Lung (tissue), 12 donors: ENCODE measurements around the gene CFAP54. TPM values are rescaled to one million over a fixed set of nuclear protein-coding genes. Genes with fewer than 3 reads are reported as not detected.

Experiments used
- ATAC-seq: fragments of 200-7000 bp; cut with Tn5 transposase; one replicate; pipeline ENCODE4 v1.9.1; 2020; ENCODE audit warnings: moderate number of reproducible peaks; ENCODE audit not compliant: insufficient read depth, low FRiP score
- DNase-seq, 3 donors: peaks; one replicate each; pipeline ENCODE4 v3.0.0-alpha.2; 2013 to 2017
- H3K27ac ChIP-seq, 2 donors: one replicate each; pipeline ENCODE4 v1.5.1; 2013; ENCODE audit warnings: mild to moderate bottlenecking in 2 of 2, moderate library complexity in 2 of 2, control low read depth in 1 of 2, inconsistent platforms in 1 of 2, low read depth in 1 of 2, low read length in 1 of 2
- H3K27me3 ChIP-seq, 3 donors: one replicate each; pipeline ENCODE4 v1.5.1; 2013; ENCODE audit warnings: low read length in 2 of 3; ENCODE audit not compliant: control insufficient read depth in 3 of 3, insufficient read depth in 3 of 3
- H3K36me3 ChIP-seq, 4 donors: one replicate each; pipeline ENCODE4 v1.5.1; 2013; ENCODE audit warnings: low read length in 4 of 4, mild to moderate bottlenecking in 1 of 4, moderate library complexity in 1 of 4; ENCODE audit not compliant: control insufficient read depth in 4 of 4, insufficient read depth in 4 of 4
- H3K4me1 ChIP-seq, 5 donors: one replicate each; pipeline ENCODE4 v1.5.1; 2013; ENCODE audit warnings: low read length in 5 of 5, mild to moderate bottlenecking in 2 of 5, moderate library complexity in 1 of 5; ENCODE audit not compliant: control insufficient read depth in 5 of 5, insufficient read depth in 5 of 5
- H3K4me3 ChIP-seq: one replicate; pipeline ENCODE4 v1.5.1; 2013; ENCODE audit warnings: mild to moderate bottlenecking, control low read depth, moderate library complexity
- H3K9ac ChIP-seq, 2 donors: one replicate each; pipeline ENCODE4 v1.5.1; 2013; ENCODE audit warnings: low read length in 2 of 2, control low read depth in 1 of 2; ENCODE audit not compliant: insufficient read depth in 1 of 2
- H3K9me3 ChIP-seq, 4 donors: one replicate each; pipeline ENCODE4 v1.5.1; 2013; ENCODE audit warnings: low read length in 3 of 4, mild to moderate bottlenecking in 1 of 4, moderate library complexity in 1 of 4; ENCODE audit not compliant: control insufficient read depth in 4 of 4, insufficient read depth in 3 of 4
- WGBS, 2 donors: extraction: QIAGEN DNeasy Blood & Tissue Kit; methylation state at CpG; one replicate each; pipeline ENCODE4 v1.1.7; 2013; 5-methylcytosine and 5-hydroxymethylcytosine counted together
- polyA plus RNA-seq, 2 donors: library from polyadenylated mRNA; stranded (reverse); fragments of 200-250 nt; gene quantifications; one replicate each; pipeline ENCODE4 v1.2.1, GENCODE V29; 2013
- total RNA-seq, 2 donors: library from RNA; depleted of rRNA in 1 of 2; stranded (reverse); fragments of >200 nt in 1 of 2; gene quantifications; one replicate each; pipeline ENCODE4 v1.2.1, GENCODE V29; 2014 to 2021
- TF ChIP-seq, protein P1 (sequence below): IDR thresholded peaks from 2 replicates; pipeline ENCODE4 v1.5.1; 2012; ENCODE audit warnings: mild to moderate bottlenecking; ENCODE audit errors: control extremely low read depth, extremely low read depth
- donor health status: control.
- donor health status: control.
- donor health status: Bipolar disorder and iron deficiency.
- donor health status: healthy.
- donor health status: DM: yes; HTN: yes; CAD: no.

The CFAP54 gene
- total and polyA plus RNA-seq, 4 donors = 0.80 to 35.4 (median 8.2) TPM

DNA sequence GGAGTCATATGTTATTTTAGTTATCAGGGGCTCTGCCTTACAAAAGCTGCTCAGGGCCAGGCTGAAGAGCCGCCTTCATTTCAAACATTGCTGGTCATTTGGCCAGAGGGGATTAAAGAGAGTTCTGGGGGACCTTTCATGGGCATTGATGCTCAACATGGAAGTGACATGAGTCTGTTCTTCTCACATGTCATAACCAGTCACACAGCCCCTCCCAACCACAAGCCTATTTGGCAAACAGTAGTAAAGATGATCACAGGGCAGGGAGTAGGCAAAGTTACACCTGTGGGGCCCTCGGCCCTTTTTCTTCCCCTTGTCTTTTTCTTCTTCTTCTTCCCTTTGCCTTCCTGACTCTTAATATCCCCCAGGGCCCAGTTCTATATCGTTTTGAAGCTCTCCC is 33.3 kb downstream of the CFAP54 start:
- no peaks in the 10 kb centered on the region for H3K4me1 ChIP-seq
- WGBS, 2 donors = 86 to 88% methylated on average over 3 of the region's 3 CpGs
- TF ChIP-seq, protein P1, sequence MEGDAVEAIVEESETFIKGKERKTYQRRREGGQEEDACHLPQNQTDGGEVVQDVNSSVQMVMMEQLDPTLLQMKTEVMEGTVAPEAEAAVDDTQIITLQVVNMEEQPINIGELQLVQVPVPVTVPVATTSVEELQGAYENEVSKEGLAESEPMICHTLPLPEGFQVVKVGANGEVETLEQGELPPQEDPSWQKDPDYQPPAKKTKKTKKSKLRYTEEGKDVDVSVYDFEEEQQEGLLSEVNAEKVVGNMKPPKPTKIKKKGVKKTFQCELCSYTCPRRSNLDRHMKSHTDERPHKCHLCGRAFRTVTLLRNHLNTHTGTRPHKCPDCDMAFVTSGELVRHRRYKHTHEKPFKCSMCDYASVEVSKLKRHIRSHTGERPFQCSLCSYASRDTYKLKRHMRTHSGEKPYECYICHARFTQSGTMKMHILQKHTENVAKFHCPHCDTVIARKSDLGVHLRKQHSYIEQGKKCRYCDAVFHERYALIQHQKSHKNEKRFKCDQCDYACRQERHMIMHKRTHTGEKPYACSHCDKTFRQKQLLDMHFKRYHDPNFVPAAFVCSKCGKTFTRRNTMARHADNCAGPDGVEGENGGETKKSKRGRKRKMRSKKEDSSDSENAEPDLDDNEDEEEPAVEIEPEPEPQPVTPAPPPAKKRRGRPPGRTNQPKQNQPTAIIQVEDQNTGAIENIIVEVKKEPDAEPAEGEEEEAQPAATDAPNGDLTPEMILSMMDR = no peak
- H3K9ac ChIP-seq = no peak overlapping the region
- no peak overlapping the region for H3K27ac ChIP-seq
- H3K36me3 ChIP-seq = no peaks in the 10 kb centered on the region
- ATAC-seq (no peak), DNase-seq (no peak)
- H3K27me3 ChIP-seq = no peaks in the 10 kb centered on the region
- H3K9me3 ChIP-seq = no peaks in the 10 kb centered on the region
- H3K4me3 ChIP-seq = no peak overlapping the region

DNA sequence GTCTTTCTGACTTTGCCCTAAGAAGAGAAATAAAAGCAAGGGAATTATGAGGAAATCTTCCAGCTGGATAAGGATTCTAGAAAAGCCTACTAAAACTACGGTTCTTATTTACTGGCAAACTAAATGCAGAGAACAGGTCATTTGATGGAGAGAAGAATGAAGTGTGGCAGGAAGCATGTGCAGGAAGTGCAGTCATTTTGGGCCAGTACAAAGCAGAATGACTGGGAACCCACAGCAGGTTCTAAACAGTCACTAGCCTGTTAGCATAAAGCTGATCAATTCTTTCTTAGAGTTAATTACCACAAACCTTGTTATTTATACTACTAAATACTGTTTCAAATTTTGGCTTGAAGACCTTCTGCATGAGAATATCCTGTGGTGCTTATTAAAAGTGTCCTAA is 36.7 kb downstream of the CFAP54 start:
- Histone ChIP-seq H3K9me3 (peaks cover 0 to 3% (median 0%) of the 10 kb centered on the region in 4 donors), H3K36me3 (no peaks in the 10 kb centered on the region), H3K27me3 (no peaks in the 10 kb centered on the region), H3K9ac (no peak overlapping the region), H3K4me1 (no peaks in the 10 kb centered on the region), H3K4me3 (no peak overlapping the region), H3K27ac (no peak overlapping the region)
- DNase-seq (no peak), ATAC-seq (no peak)
- TF ChIP-seq, protein P1 = no peak
- WGBS, 2 donors = 38 to 57% methylated on average over 1 of the region's 1 CpG

DNA sequence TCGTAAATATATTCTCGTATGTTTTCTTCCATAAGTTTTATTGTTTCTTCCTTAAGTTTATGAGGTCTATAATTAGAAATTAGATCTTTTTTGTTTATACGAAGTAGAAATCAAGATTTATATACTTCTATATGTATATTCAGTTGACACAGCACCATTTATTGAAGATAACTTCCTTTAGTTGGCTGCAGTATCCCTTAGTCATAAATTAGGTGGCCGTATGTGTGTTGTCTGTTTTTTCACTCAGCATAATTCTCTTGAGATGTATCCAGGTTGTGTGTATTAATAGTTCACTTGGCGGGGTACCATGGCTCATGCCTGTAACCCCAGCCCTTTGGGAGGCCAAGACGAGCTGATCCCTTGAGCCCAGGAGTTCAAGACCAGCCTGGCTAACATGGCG is 40.5 kb downstream of the CFAP54 start:
- Histone ChIP-seq H3K27me3 (no peaks in the 10 kb centered on the region), H3K4me3 (no peak overlapping the region), H3K4me1 (no peaks in the 10 kb centered on the region), H3K9ac (no peak overlapping the region), H3K27ac (no peak overlapping the region), H3K36me3 (no peaks in the 10 kb centered on the region), H3K9me3 (peaks cover 0 to 3% (median under 1%) of the 10 kb centered on the region in 4 donors)
- TF ChIP-seq, protein P1 = no peak
- ATAC-seq (no peak), DNase-seq (no peak)
- 87 to 90% methylated on average over 7 of the region's 7 CpGs for WGBS, 2 donors

DNA sequence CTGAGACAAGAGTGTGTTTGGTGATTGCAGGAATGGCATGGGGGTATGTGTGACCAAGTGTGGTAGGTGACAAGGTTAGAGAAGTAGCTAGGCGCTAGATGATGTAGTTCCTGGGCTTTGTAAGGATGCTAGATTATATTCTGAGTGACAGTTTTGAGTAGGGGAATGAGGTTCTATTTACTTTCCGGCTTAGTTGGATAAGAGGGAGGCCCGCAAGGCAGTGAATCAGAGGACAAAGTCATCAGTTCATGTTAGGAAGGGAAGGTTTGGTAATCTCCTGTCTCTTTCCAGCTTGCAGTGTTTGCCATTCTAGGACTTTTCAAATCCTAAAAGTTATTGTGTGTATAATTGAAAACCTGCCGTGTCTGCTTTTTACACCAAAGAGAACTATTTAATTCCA is 45.0 kb downstream of the CFAP54 start:
- no peaks in the 10 kb centered on the region for H3K36me3 ChIP-seq
- TF ChIP-seq, protein P1 = no peak
- ATAC-seq = no peak
- 88 to 95% methylated on average over 4 of the region's 4 CpGs for WGBS, 2 donors
- no peak overlapping the region for H3K9ac ChIP-seq
- no peak overlapping the region for H3K27ac ChIP-seq
- no peaks in the 10 kb centered on the region for H3K4me1 ChIP-seq
- H3K27me3 ChIP-seq = no peaks in the 10 kb centered on the region
- no peak overlapping the region for H3K4me3 ChIP-seq
- H3K9me3 ChIP-seq = peaks cover 0 to 1% (median under 1%) of the 10 kb centered on the region in 4 donors
- DNase-seq = no peak
